Trophoblast cell (in vitro differentiated cells and primary cell): ENCODE measurements around the gene DTNA.

Source experiments
- DNase-seq, 2 donors: peaks; one replicate each; pipeline ENCODE4 v3.0.0-alpha.2; 2016
- H2AFZ ChIP-seq: 2 replicates; pipeline ENCODE4 v1.6.1; 2013; ENCODE audit warnings: low read length, moderate library complexity, mild to moderate bottlenecking; ENCODE audit not compliant: insufficient read depth, poor library complexity
- H2AK5ac ChIP-seq: 2 replicates; pipeline ENCODE4 v1.6.1; 2013; ENCODE audit warnings: mild to moderate bottlenecking, low read length
- H2BK120ac ChIP-seq: 2 replicates; pipeline ENCODE4 v1.6.1; 2013; ENCODE audit warnings: low read length, mild to moderate bottlenecking, moderate library complexity; ENCODE audit not compliant: insufficient read depth, poor library complexity
- H2BK12ac ChIP-seq: 2 replicates; pipeline ENCODE4 v1.6.1; 2013; ENCODE audit warnings: mild to moderate bottlenecking, low read length, moderate library complexity
- H2BK5ac ChIP-seq: 2 replicates; pipeline ENCODE4 v1.6.1; 2013; ENCODE audit warnings: low read length, low read depth, moderate library complexity, mild to moderate bottlenecking; ENCODE audit not compliant: poor library complexity
- H3K14ac ChIP-seq: 2 replicates; pipeline ENCODE4 v1.6.1; 2013; ENCODE audit warnings: mild to moderate bottlenecking, low read length
- H3K18ac ChIP-seq: 2 replicates; pipeline ENCODE4 v1.6.1; 2013; ENCODE audit warnings: mild to moderate bottlenecking, low read length
- H3K23ac ChIP-seq: 2 replicates; pipeline ENCODE4 v1.6.1; 2013; ENCODE audit warnings: low read length
- H3K27ac ChIP-seq: 2 replicates; pipeline ENCODE4 v1.5.1; 2013; ENCODE audit warnings: low read depth, mild to moderate bottlenecking, inconsistent platforms, low read length, moderate library complexity
- H3K27me3 ChIP-seq: 2 replicates; pipeline ENCODE4 v1.6.1; 2013; ENCODE audit warnings: inconsistent platforms, mild to moderate bottlenecking, low read length, moderate library complexity; ENCODE audit not compliant: insufficient read depth
- H3K36me3 ChIP-seq, 2 experiments: 1 replicate in 1 of 2; 2 replicates in 1 of 2; pipeline ENCODE4 v1.6.1; 2013; ENCODE audit warnings: low read length in 2 of 2, mild to moderate bottlenecking in 2 of 2, moderate library complexity in 1 of 2; ENCODE audit not compliant: insufficient read depth in 2 of 2, control insufficient read depth in 1 of 2
- H3K4ac ChIP-seq: 2 replicates; pipeline ENCODE4 v1.6.1; 2013; ENCODE audit warnings: low read depth, mild to moderate bottlenecking, low read length, moderate library complexity
- H3K4me1 ChIP-seq, 2 experiments: 1 replicate in 1 of 2; 2 replicates in 1 of 2; pipeline ENCODE4 v1.6.1; 2013; ENCODE audit warnings: low read length in 2 of 2, mild to moderate bottlenecking in 2 of 2, moderate library complexity in 1 of 2; ENCODE audit not compliant: insufficient read depth in 2 of 2, control insufficient read depth in 1 of 2
- H3K4me2 ChIP-seq: 2 replicates; pipeline ENCODE4 v1.6.1; 2013; ENCODE audit warnings: inconsistent platforms, mild to moderate bottlenecking, low read length, moderate library complexity
- H3K4me3 ChIP-seq: 2 replicates; pipeline ENCODE4 v1.5.1; 2013; ENCODE audit warnings: mild to moderate bottlenecking, low read depth, low read length, inconsistent platforms
- H3K79me1 ChIP-seq: one replicate; pipeline ENCODE4 v1.6.1; 2013; ENCODE audit warnings: low read length
- H3K79me2 ChIP-seq: 2 replicates; pipeline ENCODE4 v1.6.1; 2013; ENCODE audit warnings: low read length, mild to moderate bottlenecking; ENCODE audit not compliant: control insufficient read depth, insufficient read depth, poor library complexity
- H3K9ac ChIP-seq: 2 replicates; pipeline ENCODE4 v1.6.1; 2013; ENCODE audit warnings: mild to moderate bottlenecking, low read length
- H3K9me3 ChIP-seq: 2 replicates; pipeline ENCODE4 v1.6.1; 2013; ENCODE audit warnings: low read depth, mild to moderate bottlenecking, control low read depth, inconsistent platforms, low read length; ENCODE audit not compliant: insufficient read depth
- H4K12ac ChIP-seq: 2 replicates; pipeline ENCODE4 v1.6.1; 2013; ENCODE audit warnings: low read depth, mild to moderate bottlenecking, low read length, moderate library complexity
- H4K8ac ChIP-seq: 2 replicates; pipeline ENCODE4 v1.6.1; 2013; ENCODE audit warnings: low read depth, mild to moderate bottlenecking, low read length, moderate library complexity
- H4K91ac ChIP-seq: one replicate; pipeline ENCODE4 v1.6.1; 2013; ENCODE audit warnings: low read depth, mild to moderate bottlenecking, low read length, moderate library complexity
- WGBS: extraction: QIAGEN DNeasy Blood & Tissue Kit; methylation state at CpG from one replicate; pipeline ENCODE4 v1.1.7; 2013; ENCODE audit warnings: missing lambda C conversion rate; ENCODE audit not compliant: insufficient read length, insufficient coverage; ENCODE audit errors: extremely low coverage; 5-methylcytosine and 5-hydroxymethylcytosine counted together

DTNA gene

GRCh38 chr18:34858188-34858587 lies 148.1 kb downstream of the DTNA start:
- Histone ChIP-seq H2BK120ac (no peak overlapping the region), H4K12ac (no peak overlapping the region), H4K8ac (no peak overlapping the region), H3K9ac (no peak overlapping the region), H3K4me1 (no peaks in the 10 kb centered on the region), H3K23ac (no peak overlapping the region), H3K4me3 (no peak overlapping the region), H2AFZ (no peak overlapping the region), H3K9me3 (no peaks in the 10 kb centered on the region), H3K14ac (no peak overlapping the region), H3K79me2 (no peaks in the 10 kb centered on the region), H3K4me2 (no peak overlapping the region), H3K36me3 (no peaks in the 10 kb centered on the region), H3K79me1 (no peaks in the 10 kb centered on the region), H3K27ac (no peak overlapping the region), H2AK5ac (no peak overlapping the region), H2BK5ac (no peak overlapping the region), H3K18ac (no peak overlapping the region), H3K27me3 (no peaks in the 10 kb centered on the region), H4K91ac (no peak overlapping the region), H3K4ac (no peak overlapping the region), H2BK12ac (no peak overlapping the region)
- DNase-seq: no peak
- WGBS: no CpG with 5 or more reads among the region's 5 CpGs

- Histone ChIP-seq H2AFZ (no peak overlapping the region), H3K4me3 (no peak overlapping the region), H3K14ac (no peak overlapping the region), H3K27ac (no peak overlapping the region), H4K12ac (no peak overlapping the region), H4K8ac (no peak overlapping the region), H3K18ac (no peak overlapping the region), H3K23ac (no peak overlapping the region), H2BK12ac (no peak overlapping the region), H3K9ac (no peak overlapping the region), H3K36me3 (no peaks in the 10 kb centered on the region), H3K4me2 (no peak overlapping the region), H2BK120ac (no peak overlapping the region), H3K9me3 (no peaks in the 10 kb centered on the region), H4K91ac (no peak overlapping the region), H2BK5ac (no peak overlapping the region), H3K79me2 (no peaks in the 10 kb centered on the region), H3K4ac (no peak overlapping the region), H3K27me3 (no peaks in the 10 kb centered on the region), H3K4me1 (no peaks in the 10 kb centered on the region), H2AK5ac (no peak overlapping the region), H3K79me1 (no peaks in the 10 kb centered on the region)
- DNase-seq: no peak
- no CpG with 5 or more reads among the region's 7 CpGs for WGBS
Measured at GRCh38 chr18:34859496-34859895, 149.4 kb downstream of the DTNA start.

GRCh38 chr18:34862561-34862960 lies 152.5 kb downstream of the DTNA start:
- Histone ChIP-seq H3K9ac (no peak overlapping the region), H3K18ac (no peak overlapping the region), H3K23ac (no peak overlapping the region), H3K4me1 (no peaks in the 10 kb centered on the region), H3K27me3 (no peaks in the 10 kb centered on the region), H3K27ac (no peak overlapping the region), H2AK5ac (no peak overlapping the region), H2AFZ (no peak overlapping the region), H3K4me2 (no peak overlapping the region), H3K79me1 (no peaks in the 10 kb centered on the region), H3K4ac (no peak overlapping the region), H3K36me3 (no peaks in the 10 kb centered on the region), H2BK12ac (no peak overlapping the region), H4K12ac (no peak overlapping the region), H3K79me2 (no peaks in the 10 kb centered on the region), H3K4me3 (no peak overlapping the region), H4K8ac (no peak overlapping the region), H4K91ac (no peak overlapping the region), H3K9me3 (no peaks in the 10 kb centered on the region), H3K14ac (no peak overlapping the region), H2BK120ac (no peak overlapping the region), H2BK5ac (no peak overlapping the region)
- no peak for DNase-seq
- WGBS: no CpG with 5 or more reads among the region's 3 CpGs

GRCh38 chr18:34863702-34864101 lies 153.6 kb downstream of the DTNA start:
- H3K36me3 ChIP-seq: no peaks in the 10 kb centered on the region
- no peak overlapping the region for H2BK120ac ChIP-seq
- H4K8ac ChIP-seq: no peak overlapping the region
- no peak overlapping the region for H4K12ac ChIP-seq
- H2BK12ac ChIP-seq: no peak overlapping the region
- no peaks in the 10 kb centered on the region for H3K79me2 ChIP-seq
- H2AK5ac ChIP-seq: no peak overlapping the region
- WGBS: no CpG with 5 or more reads among the region's 3 CpGs
- no peak overlapping the region for H4K91ac ChIP-seq
- no peaks in the 10 kb centered on the region for H3K9me3 ChIP-seq
- H3K14ac ChIP-seq: no peak overlapping the region
- H3K79me1 ChIP-seq: no peaks in the 10 kb centered on the region
- DNase-seq: no peak
- no peak overlapping the region for H3K18ac ChIP-seq
- no peak overlapping the region for H3K23ac ChIP-seq
- no peak overlapping the region for H3K9ac ChIP-seq
- no peak overlapping the region for H3K4ac ChIP-seq
- no peaks in the 10 kb centered on the region for H3K27me3 ChIP-seq
- no peaks in the 10 kb centered on the region for H3K4me1 ChIP-seq
- H2BK5ac ChIP-seq: no peak overlapping the region
- H3K4me3 ChIP-seq: no peak overlapping the region
- H3K4me2 ChIP-seq: no peak overlapping the region
- no peak overlapping the region for H3K27ac ChIP-seq
- H2AFZ ChIP-seq: no peak overlapping the region
